B cell (primary cell): ENCODE measurements around the gene ZFC3H1. TPM values are rescaled to one million over a fixed set of nuclear protein-coding genes. Genes with fewer than 3 reads are reported as not detected.

Source experiments
- ATAC-seq: fragments of 200-7000 bp; cut with Tn5 transposase; one replicate; pipeline ENCODE4 v1.10.0; 2021; ENCODE audit warnings: low read depth, mild to moderate bottlenecking, moderate number of reproducible peaks, moderate library complexity
- CTCF ChIA-PET: fragments of 350-600 bp; sonication (Branson Sonifier 250); formaldehyde crosslinking; loops from one replicate; lab custom pipeline; 2021; ENCODE audit warnings: antibody characterized with exemption, inconsistent platforms; lab: Charles Lee
- POLR2A ChIA-PET: fragments of 350-600 bp; sonication (Branson Sonifier 250); formaldehyde crosslinking; loops from one replicate; lab custom pipeline; 2021; ENCODE audit warnings: antibody characterized with exemption; lab: Charles Lee
- DNase-seq: peaks from one replicate; pipeline ENCODE4 v3.0.0; 2013
- H2AFZ ChIP-seq: 2 replicates; pipeline ENCODE4 v1.6.1; 2012; ENCODE audit warnings: mild to moderate bottlenecking, low read depth, low read length; ENCODE audit not compliant: insufficient read depth, poor library complexity, severe bottlenecking
- H3K27ac ChIP-seq, 2 donors: 1 replicate in 1 of 2; 2 replicates in 1 of 2; pipeline ENCODE4 v1.5.1; 2012 to 2013; ENCODE audit warnings: low read length in 2 of 2, mild to moderate bottlenecking in 2 of 2, moderate library complexity in 1 of 2
- H3K27me3 ChIP-seq, 4 experiments: fragments of 200-600 bp in 1 of 4; sonication (generic) in 1 of 4; replicated peaks in 1 of 4; 1 replicate in 2 of 4; 2 replicates in 2 of 4; pipeline versions ENCODE4 v1.6.1 to v1.7.0; 2013 to 2016; ENCODE audit warnings: low read length in 3 of 4, mild to moderate bottlenecking in 2 of 4, mixed read lengths in 1 of 4, moderate library complexity in 1 of 4; ENCODE audit not compliant: insufficient read depth in 4 of 4, control insufficient read depth in 3 of 4; ENCODE audit errors: control extremely low read depth in 1 of 4
- H3K36me3 ChIP-seq, 2 experiments: replicated peaks in 1 of 2; 1 replicate in 1 of 2; 2 replicates in 1 of 2; pipeline versions ENCODE4 v1.6.1 to v1.7.1; 2013; ENCODE audit warnings: low read length in 1 of 2; ENCODE audit not compliant: insufficient read depth in 2 of 2, control insufficient read depth in 1 of 2; ENCODE audit errors: control extremely low read depth in 1 of 2, extremely low read depth in 1 of 2
- H3K4me1 ChIP-seq, 2 donors: fragments of 200-600 bp in 1 of 2; sonication (generic) in 1 of 2; 1 replicate in 1 of 2; 2 replicates in 1 of 2; pipeline versions ENCODE4 v1.5.1 to v1.6.1; 2013 to 2017; ENCODE audit warnings: low read length in 2 of 2; ENCODE audit not compliant: control insufficient read depth in 2 of 2, insufficient read depth in 2 of 2
- H3K4me2 ChIP-seq: replicated peaks from 2 replicates; pipeline ENCODE3; 2012; ENCODE audit warnings: mild to moderate bottlenecking, low read depth, low read length; ENCODE audit not compliant: poor library complexity, severe bottlenecking
- H3K4me3 ChIP-seq, 5 experiments: fragments of 200-600 bp in 1 of 5; sonication (generic) in 1 of 5; 1 replicate in 3 of 5; 2 replicates in 2 of 5; pipeline versions ENCODE4 v1.5.1 to v1.7.0; 2011 to 2016; ENCODE audit warnings: low read length in 4 of 5, mild to moderate bottlenecking in 4 of 5, low read depth in 2 of 5, control low read depth in 1 of 5, moderate library complexity in 1 of 5; ENCODE audit not compliant: insufficient read depth in 1 of 5; ENCODE audit errors: control extremely low read depth in 1 of 5, extremely low read depth in 1 of 5
- H3K79me2 ChIP-seq: fragments of 200-600 bp; sonication (generic); one replicate; pipeline ENCODE4 v1.6.0; 2016; ENCODE audit warnings: low read length; ENCODE audit not compliant: control insufficient read depth, insufficient read depth
- H3K9ac ChIP-seq: fragments of 200-600 bp; sonication (generic); 2 replicates; pipeline ENCODE4 v1.6.1; 2017; ENCODE audit warnings: mild to moderate bottlenecking, low read length, moderate library complexity
- H3K9me3 ChIP-seq, 3 donors: one replicate each; pipeline versions ENCODE4 v1.6.1 to v1.7.1; 2013; ENCODE audit warnings: low read length in 2 of 3; ENCODE audit not compliant: control insufficient read depth in 2 of 3, insufficient read depth in 1 of 3; ENCODE audit errors: control extremely low read depth in 1 of 3
- H4K20me1 ChIP-seq: 2 replicates; pipeline ENCODE4 v1.6.0; 2012; ENCODE audit warnings: mild to moderate bottlenecking, low read length; ENCODE audit not compliant: insufficient read depth, control insufficient read depth, poor library complexity, severe bottlenecking
- H3K27ac Mint-ChIP-seq: one replicate; pipeline ENCODE4 v1.8.0; 2021; ENCODE audit warnings: mixed read lengths
- H3K27me3 Mint-ChIP-seq: one replicate; pipeline ENCODE4 v1.8.0; 2021; ENCODE audit warnings: mixed read lengths
- H3K4me1 Mint-ChIP-seq: one replicate; pipeline ENCODE4 v1.8.0; 2021; ENCODE audit warnings: mixed read lengths
- H3K4me3 Mint-ChIP-seq: one replicate; pipeline ENCODE4 v1.8.0; 2021; ENCODE audit warnings: mixed read lengths
- H3K9me3 Mint-ChIP-seq: one replicate; pipeline ENCODE4 v1.8.0; 2022; ENCODE audit warnings: mixed read lengths; ENCODE audit not compliant: insufficient read depth
- EZH2 ChIP-seq: IDR thresholded peaks from 2 replicates; pipeline ENCODE4 v1.6.1; 2012; ENCODE audit warnings: borderline replicate concordance, low read depth, mild to moderate bottlenecking, moderate library complexity, low read length; ENCODE audit not compliant: insufficient read depth, poor library complexity, severe bottlenecking
- WGBS: methylation state at CpG from one replicate; pipeline ENCODE4 v1.1.5; 2013; ENCODE audit warnings: missing lambda C conversion rate; ENCODE audit not compliant: insufficient coverage; 5-methylcytosine and 5-hydroxymethylcytosine counted together
- intact Hi-C: fragments of 100-400 bp; cut with micrococcal nuclease; formaldehyde crosslinking; loops from one replicate; pipeline ENCODE4 v1.10.0; 2022
- polyA plus RNA-seq: library from polyadenylated mRNA; depleted of rRNA; stranded (reverse); fragments of >200 nt; gene quantifications from 2 replicates; pipeline ENCODE4 v1.2.3, GENCODE V29; 2012
- total RNA-seq, 2 donors: library from RNA; stranded (reverse); fragments of 120-200 nt in 1 of 2; gene quantifications; 1 replicate in 1 of 2; 2 replicates in 1 of 2; pipeline versions ENCODE4 v1.2.3 to v1.2.4, GENCODE V29; 2013 to 2022
- TF ChIP-seq, protein P1 (sequence below): fragments of 200-600 bp; IDR thresholded peaks from one replicate; pipeline ENCODE4 v1.8.0; 2022; ENCODE audit warnings: antibody characterized with exemption, mild to moderate bottlenecking

Gene ZFC3H1
- total and polyA plus RNA-seq, 2 donors (not counting 1 experiment from before 2014, with no cell fraction given) = 55.9 to 141 TPM

DNA sequence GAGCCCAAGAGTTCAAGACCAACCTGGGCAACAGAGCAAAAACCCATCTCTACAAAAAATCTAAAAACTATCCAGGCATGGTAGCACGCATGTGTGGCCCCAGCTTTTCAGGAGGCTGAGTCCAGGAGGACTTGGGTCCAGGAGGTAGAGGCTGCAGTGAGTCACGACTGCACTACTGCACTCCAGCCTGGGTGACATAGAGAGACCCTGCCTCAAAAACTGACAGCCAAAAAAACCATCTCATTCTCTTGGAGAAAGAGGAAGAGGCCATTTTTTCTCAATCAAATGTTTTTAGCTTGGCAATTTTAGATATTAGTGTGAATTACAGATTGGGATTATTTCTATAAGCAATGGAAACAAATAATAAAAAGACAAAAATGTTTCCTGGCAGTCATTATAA lies 38.2 kb downstream of the ZFC3H1 start:
- intact Hi-C loops = loop anchor here (5.0 kb wide), 1 partner anchor 37 kb away; the partner anchor contains the start of genes THAP2 and ZFC3H1
- H3K27ac Mint-ChIP-seq = peak overlapping the region; percentile 37

DNA sequence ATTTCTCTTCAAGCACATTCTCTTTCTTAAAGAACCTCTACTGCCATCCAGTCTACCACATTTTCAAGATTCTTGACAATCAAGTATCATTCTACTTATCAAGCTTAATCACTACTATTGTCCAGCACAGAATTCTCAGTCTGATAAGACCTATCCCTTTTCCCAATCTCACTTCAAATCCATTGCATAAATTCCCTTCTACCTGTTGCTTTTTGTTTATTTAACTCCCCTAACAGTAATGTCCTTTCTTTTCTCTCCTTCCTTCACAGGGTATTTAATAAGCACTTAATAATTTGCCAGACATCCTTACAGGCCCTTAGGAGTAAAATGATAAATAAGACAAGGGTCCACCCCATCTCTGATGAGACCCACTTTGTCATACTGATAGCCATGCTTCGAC lies 41.7 kb downstream of the ZFC3H1 start:
- H3K4me2 ChIP-seq = no peak overlapping the region
- no peak for DNase-seq
- H3K36me3 ChIP-seq = peaks cover 35 to 88% of the 10 kb centered on the region in 2 experiments
- H3K4me1 ChIP-seq = peaks cover 0 to 7% of the 10 kb centered on the region in 2 donors
- no peak overlapping the region for H3K27ac Mint-ChIP-seq
- no peaks in the 10 kb centered on the region for H4K20me1 ChIP-seq
- intact Hi-C loops = no loop called here
- no peak overlapping the region for H3K4me3 ChIP-seq
- H3K27me3 ChIP-seq = no peaks in the 10 kb centered on the region
- peaks cover 22% of the 10 kb centered on the region for H3K4me1 Mint-ChIP-seq
- H3K27ac ChIP-seq = no peak overlapping the region
- H3K9me3 ChIP-seq = no peaks in the 10 kb centered on the region
- no peak overlapping the region for H3K9ac ChIP-seq
- no peaks in the 10 kb centered on the region for H3K27me3 Mint-ChIP-seq
- CTCF ChIA-PET = interaction anchor here (1.4 kb wide), 1 partner anchor 125 kb away, joined by 5 read pairs; no protein-coding TSS in a partner anchor
- no peak overlapping the region for H2AFZ ChIP-seq
- TF ChIP-seq, protein P1, sequence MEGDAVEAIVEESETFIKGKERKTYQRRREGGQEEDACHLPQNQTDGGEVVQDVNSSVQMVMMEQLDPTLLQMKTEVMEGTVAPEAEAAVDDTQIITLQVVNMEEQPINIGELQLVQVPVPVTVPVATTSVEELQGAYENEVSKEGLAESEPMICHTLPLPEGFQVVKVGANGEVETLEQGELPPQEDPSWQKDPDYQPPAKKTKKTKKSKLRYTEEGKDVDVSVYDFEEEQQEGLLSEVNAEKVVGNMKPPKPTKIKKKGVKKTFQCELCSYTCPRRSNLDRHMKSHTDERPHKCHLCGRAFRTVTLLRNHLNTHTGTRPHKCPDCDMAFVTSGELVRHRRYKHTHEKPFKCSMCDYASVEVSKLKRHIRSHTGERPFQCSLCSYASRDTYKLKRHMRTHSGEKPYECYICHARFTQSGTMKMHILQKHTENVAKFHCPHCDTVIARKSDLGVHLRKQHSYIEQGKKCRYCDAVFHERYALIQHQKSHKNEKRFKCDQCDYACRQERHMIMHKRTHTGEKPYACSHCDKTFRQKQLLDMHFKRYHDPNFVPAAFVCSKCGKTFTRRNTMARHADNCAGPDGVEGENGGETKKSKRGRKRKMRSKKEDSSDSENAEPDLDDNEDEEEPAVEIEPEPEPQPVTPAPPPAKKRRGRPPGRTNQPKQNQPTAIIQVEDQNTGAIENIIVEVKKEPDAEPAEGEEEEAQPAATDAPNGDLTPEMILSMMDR = no peak
- no peak for TF ChIP-seq EZH2
- H3K9me3 Mint-ChIP-seq = no peaks in the 10 kb centered on the region
- POLR2A ChIA-PET = interaction anchor here (0.7 kb wide), 1 partner anchor 7 kb away, joined by 3 read pairs; no protein-coding TSS in a partner anchor
- no peak overlapping the region for H3K4me3 Mint-ChIP-seq
- peaks cover 9% of the 10 kb centered on the region for H3K79me2 ChIP-seq
- 86% methylated on average over 1 of the region's 1 CpG for WGBS
- no peak for ATAC-seq

More for the DNA sequence above, 38.2 kb downstream of the ZFC3H1 start:
- Mint-ChIP-seq H3K9me3 (no peaks in the 10 kb centered on the region), H3K4me1 (peaks cover 22% of the 10 kb centered on the region), H3K27me3 (no peaks in the 10 kb centered on the region), H3K4me3 (no peak overlapping the region)
- WGBS = 86% methylated on average over 1 of the region's 2 CpGs
- H3K4me1 ChIP-seq = peaks cover 0 to 7% of the 10 kb centered on the region in 2 donors
- no peaks in the 10 kb centered on the region for H3K27me3 ChIP-seq
- DNase-seq (no peak), ATAC-seq (no peak)
- no peaks in the 10 kb centered on the region for H3K9me3 ChIP-seq
- H3K4me2 ChIP-seq = peak overlapping the region; percentile 21
- H2AFZ ChIP-seq = no peak overlapping the region
- ChIA-PET CTCF (interaction anchor here (0.8 to 3.1 kb wide), 8 partner anchors 8 to 221 kb away, joined by 3 to 28 read pairs (median 4); no protein-coding TSS in a partner anchor), POLR2A (no interaction called here)
- H4K20me1 ChIP-seq = no peaks in the 10 kb centered on the region
- H3K4me3 ChIP-seq = no peak overlapping the region
- H3K36me3 ChIP-seq = peaks cover 31 to 84% of the 10 kb centered on the region in 2 experiments
- no peak overlapping the region for H3K27ac ChIP-seq
- TF ChIP-seq, protein P1 = no peak
- no peak for TF ChIP-seq EZH2
- H3K9ac ChIP-seq = no peak overlapping the region
- peaks cover 8% of the 10 kb centered on the region for H3K79me2 ChIP-seq
